A549 (cell line): ENCODE data around the gene GAP43. TPM values are rescaled to one million over a fixed set of nuclear protein-coding genes. Genes with fewer than 3 reads are reported as not detected.

Source experiments
- ATAC-seq, 2 experiments: fragments of 200-7000 bp in 1 of 2; fragments of >200 bp in 1 of 2; cut with Nextera tagmentation in 1 of 2; cut with Tn5 transposase in 1 of 2; 3 replicates each; pipeline versions ENCODE4 v1.8.0 to v1.9.1; 2018 to 2020; ENCODE audit warnings: mild to moderate bottlenecking in 1 of 2, moderate library complexity in 1 of 2
- CTCF ChIA-PET: fragments of 300-600 bp; sonication (Branson Sonifier 250); formaldehyde crosslinking; extraction: SDS; loops from one replicate; lab custom pipeline; 2021; ENCODE audit warnings: antibody characterized with exemption, inconsistent platforms; lab: Yijun Ruan, JAX
- POLR2A ChIA-PET: fragments of 350-600 bp; formaldehyde crosslinking; extraction: SDS; loops from one replicate; lab custom pipeline; 2021; ENCODE audit warnings: antibody characterized with exemption, inconsistent platforms; lab: Yijun Ruan, JAX
- DNase-seq, 2 experiments: peaks; one replicate each; pipeline versions ENCODE4 v3.0.0 to v3.0.0-alpha.2; 2011 to 2016; ENCODE audit warnings: low read depth in 1 of 2, low spot score in 1 of 2
- FAIRE-seq: peaks from 2 replicates; lab custom pipeline; 2011; peaks lifted over from hg19 to GRCh38; lab: Jason Lieb, UNC
- H3K27ac ChIP-seq, 2 experiments: fragments of >200 bp; sonication (Bioruptor Twin); formaldehyde crosslinking; 3 replicates each; pipeline ENCODE4 v1.5.1; 2016 to 2017
- H3K4me1 ChIP-seq: fragments of >200 bp; sonication (Bioruptor Twin); formaldehyde crosslinking; 3 replicates; pipeline ENCODE4 v1.6.1; 2016
- H3K4me2 ChIP-seq: fragments of >200 bp; sonication (Bioruptor Twin); formaldehyde crosslinking; 3 replicates; pipeline ENCODE4 v1.6.1; 2016
- H3K4me3 ChIP-seq: fragments of >200 bp; sonication (Bioruptor Twin); formaldehyde crosslinking; 3 replicates; pipeline ENCODE4 v1.5.1; 2016
- H3K9me3 ChIP-seq: fragments of >200 bp; sonication (Bioruptor Twin); formaldehyde crosslinking; 3 replicates; pipeline ENCODE4 v1.6.1; 2016
- CBX2 ChIP-seq: fragments of 200-600 bp; sonication (generic); IDR thresholded peaks from 2 replicates; pipeline ENCODE4 v1.6.1; 2016; ENCODE audit warnings: low read depth, mild to moderate bottlenecking, borderline replicate concordance
- EHF ChIP-seq: fragments of 250-450 bp; sonication (Bioruptor Pico); IDR thresholded peaks from 2 replicates; pipeline ENCODE4 v1.5.0; 2020; ENCODE audit warnings: mild to moderate bottlenecking
- EHMT2 ChIP-seq: fragments of 200-600 bp; sonication (generic); IDR thresholded peaks from 2 replicates; pipeline ENCODE4 v1.6.1; 2016; ENCODE audit warnings: antibody characterized with exemption, low read depth, mild to moderate bottlenecking, moderate library complexity
- FOXS1 ChIP-seq: fragments of 250-450 bp; sonication (Bioruptor Pico); IDR thresholded peaks from 2 replicates; pipeline ENCODE4 v1.5.0; 2020; ENCODE audit warnings: mild to moderate bottlenecking, moderate library complexity
- HDAC2 ChIP-seq: fragments of 200-600 bp; sonication (generic); IDR thresholded peaks from 2 replicates; pipeline ENCODE4 v1.6.1; 2016
- HOXA7 ChIP-seq: fragments of 250-450 bp; sonication (Bioruptor Pico); IDR thresholded peaks from 2 replicates; pipeline ENCODE4 v1.5.0; 2020; ENCODE audit warnings: mild to moderate bottlenecking, moderate library complexity
- KDM1A ChIP-seq: fragments of 200-600 bp; sonication (generic); IDR thresholded peaks from 2 replicates; pipeline ENCODE4 v1.6.1; 2016; ENCODE audit warnings: low read depth, mild to moderate bottlenecking
- MAFK ChIP-seq: fragments of 450-650 bp; IDR thresholded peaks from 2 replicates; pipeline ENCODE4 v1.6.1; 2014; ENCODE audit not compliant: partially characterized antibody
- RCOR1 ChIP-seq: fragments of 150-350 bp; IDR thresholded peaks from 2 replicates; pipeline ENCODE4 v1.6.1; 2014; ENCODE audit warnings: antibody characterized with exemption, low read length, low read depth
- REST ChIP-seq: fragments of 200-600 bp; sonication (generic); IDR thresholded peaks from 2 replicates; pipeline ENCODE4 v1.6.1; 2016; ENCODE audit warnings: antibody characterized with exemption, mild to moderate bottlenecking, moderate library complexity
- RFX5 ChIP-seq: fragments of 450-650 bp; IDR thresholded peaks from 2 replicates; pipeline ENCODE4 v1.7.1; 2014; ENCODE audit warnings: antibody characterized with exemption, mild to moderate bottlenecking, moderate library complexity
- TFCP2L1 ChIP-seq: fragments of 250-450 bp; sonication (Bioruptor Pico); IDR thresholded peaks from 2 replicates; pipeline ENCODE4 v1.5.0; 2021; ENCODE audit warnings: mild to moderate bottlenecking
- ZC3H11A ChIP-seq: fragments of 450-650 bp; IDR thresholded peaks from 2 replicates; pipeline ENCODE4 v1.6.1; 2014; ENCODE audit warnings: antibody characterized with exemption, mild to moderate bottlenecking
- WGBS: methylation state at CpG from one replicate; pipeline ENCODE4 v1.1.6; 2017; ENCODE audit errors: missing lambda C conversion rate; 5-methylcytosine and 5-hydroxymethylcytosine counted together
- polyA plus RNA-seq, 4 experiments: library from polyadenylated mRNA; depleted of rRNA in 3 of 4; stranded (reverse); fragments of >200 nt; fragmentation: RNase III in 1 of 4; extraction: RNeasy Plus Mini Kit Qiagen cat#74134 plus additional on column Dnase treatment in 1 of 4; gene quantifications; 2 replicates in 3 of 4; 3 replicates in 1 of 4; pipeline ENCODE4 v1.2.3, GENCODE V29; 2011 to 2017
- TF ChIP-seq, protein P1 (sequence below): IDR thresholded peaks from 2 replicates; pipeline ENCODE4 v1.6.1; 2012

The GAP43 gene
- polyA plus RNA-seq, 2 of the 4 experiments (the other 2 are of a cell fraction): not detected

DNA sequence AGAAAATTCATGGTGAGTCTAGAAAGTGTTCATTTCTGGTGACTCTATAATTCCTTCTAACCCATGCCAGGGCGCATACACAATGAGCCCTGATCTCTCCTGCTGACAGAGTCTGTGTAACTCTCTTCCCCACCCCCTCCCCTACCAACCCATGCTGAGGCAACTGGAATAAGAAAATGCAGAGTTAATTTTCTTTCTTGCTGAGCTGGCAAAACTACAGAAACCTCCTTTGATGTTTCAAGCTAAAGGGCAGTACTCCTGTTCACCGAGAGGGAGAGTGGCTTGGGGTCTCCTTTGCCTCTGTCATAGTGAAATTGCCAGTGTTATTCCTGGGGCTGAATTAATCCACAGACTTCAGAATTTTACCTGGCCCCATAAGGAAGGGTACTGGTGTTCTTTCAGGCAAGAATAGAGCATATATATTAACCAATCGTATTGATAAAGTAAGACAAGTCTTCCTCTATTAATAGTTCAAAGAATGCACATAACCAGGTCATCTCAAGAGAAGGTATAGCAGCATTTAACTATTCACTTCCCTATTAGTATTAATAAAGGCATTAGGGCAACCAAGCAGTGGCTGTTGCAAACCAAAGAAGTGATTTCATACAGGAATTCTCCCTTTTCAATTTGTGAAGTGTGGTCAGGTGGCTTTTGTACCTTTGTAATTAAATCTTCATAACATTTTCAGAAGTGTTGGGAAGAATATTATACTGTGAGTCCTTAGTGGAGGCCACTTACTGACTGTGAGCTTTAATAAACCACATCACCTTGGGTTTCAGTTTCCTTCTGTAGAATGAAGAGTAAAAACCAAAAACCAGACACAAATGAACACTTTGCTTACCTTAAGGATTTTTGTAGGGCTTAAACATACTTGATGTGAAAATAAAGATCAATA lies 4.1 kb downstream of the GAP43 start:
- POLR2A ChIA-PET: no interaction called here
- 26% methylated on average over 3 of the region's 3 CpGs for WGBS
- H3K27ac ChIP-seq: no peak overlapping the region
- peak; percentile 89 for TF ChIP-seq MAFK
- TF ChIP-seq, protein P1, sequence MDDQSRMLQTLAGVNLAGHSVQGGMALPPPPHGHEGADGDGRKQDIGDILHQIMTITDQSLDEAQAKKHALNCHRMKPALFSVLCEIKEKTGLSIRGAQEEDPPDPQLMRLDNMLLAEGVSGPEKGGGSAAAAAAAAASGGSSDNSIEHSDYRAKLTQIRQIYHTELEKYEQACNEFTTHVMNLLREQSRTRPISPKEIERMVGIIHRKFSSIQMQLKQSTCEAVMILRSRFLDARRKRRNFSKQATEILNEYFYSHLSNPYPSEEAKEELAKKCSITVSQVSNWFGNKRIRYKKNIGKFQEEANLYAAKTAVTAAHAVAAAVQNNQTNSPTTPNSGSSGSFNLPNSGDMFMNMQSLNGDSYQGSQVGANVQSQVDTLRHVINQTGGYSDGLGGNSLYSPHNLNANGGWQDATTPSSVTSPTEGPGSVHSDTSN: no peak
- TF ChIP-seq CBX2: no peak
- TF ChIP-seq FOXS1 (CRISPR knock-in tag): no peak
- CTCF ChIA-PET: interaction anchor here (1.0 to 1.4 kb wide), 2 partner anchors 11 to 484 kb away, joined by 3 to 4 read pairs; no protein-coding TSS in a partner anchor
- FAIRE-seq (no peak), ATAC-seq (no peak), DNase-seq (no peak)
- H3K4me3 ChIP-seq: no peak overlapping the region
- no peaks in the 10 kb centered on the region for H3K4me1 ChIP-seq
- no peak overlapping the region for H3K4me2 ChIP-seq
- H3K9me3 ChIP-seq: no peaks in the 10 kb centered on the region

- POLR2A ChIA-PET: no interaction called here
- TF ChIP-seq RFX5 (no peak), KDM1A (no peak), EHF (CRISPR knock-in tag) (no peak), ZC3H11A (no peak), REST (no peak), EHMT2 (no peak), TFCP2L1 (CRISPR knock-in tag) (no peak), HDAC2 (no peak)
- TF ChIP-seq, protein P1: no peak
- H3K4me3 ChIP-seq: no peak overlapping the region
- DNase-seq: no peak
- ATAC-seq: no peak
- no peak overlapping the region for H3K27ac ChIP-seq
- no peaks in the 10 kb centered on the region for H3K4me1 ChIP-seq
- no peak for FAIRE-seq
- CTCF ChIA-PET: no interaction called here
- H3K9me3 ChIP-seq: no peaks in the 10 kb centered on the region
- WGBS: 0% methylated on average over 1 of the region's 1 CpG
- H3K4me2 ChIP-seq: no peak overlapping the region
Measured at GRCh38 chr3:115628075-115628412, 4.7 kb downstream of the GAP43 start.

DNA sequence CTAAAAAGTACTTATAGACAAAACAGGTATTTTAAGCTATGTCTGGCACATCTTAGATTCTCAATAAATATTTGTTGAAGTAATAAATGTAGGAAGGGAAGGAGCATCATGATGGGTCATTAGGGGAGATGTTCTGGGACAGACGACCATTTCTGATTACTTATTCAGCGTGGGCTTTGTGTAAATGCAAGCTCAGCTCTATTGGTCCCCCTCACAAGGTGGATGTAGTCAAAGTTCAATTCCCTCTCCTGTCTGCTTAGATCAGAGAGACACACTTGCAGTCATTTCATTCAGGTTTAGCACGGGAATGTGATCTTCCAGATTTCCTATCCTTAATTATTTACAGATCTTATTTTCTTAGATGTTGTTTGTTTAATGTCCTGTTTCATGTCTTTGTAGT lies 7.5 kb downstream of the GAP43 start:
- CTCF ChIA-PET: no interaction called here
- Histone ChIP-seq H3K4me2 (no peak overlapping the region), H3K4me3 (no peak overlapping the region), H3K27ac (no peak overlapping the region), H3K9me3 (no peaks in the 10 kb centered on the region), H3K4me1 (no peaks in the 10 kb centered on the region)
- ATAC-seq: no peak
- WGBS: 8% methylated on average over 3 of the region's 3 CpGs
- POLR2A ChIA-PET: no interaction called here
- no peak for DNase-seq
- TF ChIP-seq RCOR1 (no peak), EHMT2 (no peak), HOXA7 (no peak), MAFK (peak; percentile 47)
- TF ChIP-seq, all 56 proteins: peak for 1
- FAIRE-seq: no peak
